OCI-LY1 (cell line): ENCODE data around the gene SASH3.

Source experiments
- EZH2 ChIP-seq: fragments of 200-600 bp; sonication (generic), shearing (Covaris generic); IDR thresholded peaks from 2 replicates; pipeline ENCODE4 v1.8.0; 2017; ENCODE audit warnings: borderline replicate concordance, mixed run types, mild to moderate bottlenecking, antibody characterized with exemption, low read length, moderate library complexity, mixed read lengths
- TF ChIP-seq, protein P1 (sequence below): fragments of 200-600 bp; sonication (generic), shearing (Covaris generic); IDR thresholded peaks from 2 replicates; pipeline ENCODE4 v1.5.1; 2017; ENCODE audit warnings: mild to moderate bottlenecking, antibody characterized with exemption, low read length, moderate library complexity, mixed read lengths

DNA sequence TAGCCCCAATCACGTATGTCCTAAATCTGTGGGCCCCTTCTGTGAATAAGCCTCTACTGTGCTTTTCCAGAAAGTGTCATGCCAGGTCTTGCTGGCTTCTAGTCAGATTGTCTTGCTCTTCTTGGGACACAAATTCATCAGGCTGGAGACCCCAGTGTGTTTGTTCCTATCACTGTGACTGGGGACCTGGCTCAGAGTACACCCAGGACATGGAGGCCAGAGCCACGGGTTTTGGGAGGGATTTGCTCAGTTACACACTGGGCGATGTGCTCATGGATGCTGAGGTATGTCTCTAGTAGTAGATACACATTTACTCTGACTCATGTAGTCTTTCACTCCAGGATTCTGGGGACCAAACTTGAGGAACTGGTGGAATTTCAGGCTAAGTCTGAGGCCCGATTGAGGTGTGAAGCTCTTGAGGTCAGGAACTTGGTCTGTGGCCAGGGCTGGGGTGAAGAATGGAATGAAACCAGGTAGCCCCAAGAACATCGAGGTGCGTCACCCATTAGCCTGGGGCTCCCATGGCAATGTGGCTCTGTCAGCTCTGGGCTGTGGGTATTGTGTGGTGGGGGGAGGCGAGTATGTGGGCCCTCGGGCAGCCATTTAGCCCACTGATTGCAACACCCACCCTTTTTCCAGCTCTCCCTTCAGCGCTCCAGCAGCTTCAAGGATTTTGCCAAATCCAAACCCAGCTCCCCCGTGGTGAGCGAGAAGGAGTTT, 7.7 kb downstream of the SASH3 start:
- TF ChIP-seq, protein P1, sequence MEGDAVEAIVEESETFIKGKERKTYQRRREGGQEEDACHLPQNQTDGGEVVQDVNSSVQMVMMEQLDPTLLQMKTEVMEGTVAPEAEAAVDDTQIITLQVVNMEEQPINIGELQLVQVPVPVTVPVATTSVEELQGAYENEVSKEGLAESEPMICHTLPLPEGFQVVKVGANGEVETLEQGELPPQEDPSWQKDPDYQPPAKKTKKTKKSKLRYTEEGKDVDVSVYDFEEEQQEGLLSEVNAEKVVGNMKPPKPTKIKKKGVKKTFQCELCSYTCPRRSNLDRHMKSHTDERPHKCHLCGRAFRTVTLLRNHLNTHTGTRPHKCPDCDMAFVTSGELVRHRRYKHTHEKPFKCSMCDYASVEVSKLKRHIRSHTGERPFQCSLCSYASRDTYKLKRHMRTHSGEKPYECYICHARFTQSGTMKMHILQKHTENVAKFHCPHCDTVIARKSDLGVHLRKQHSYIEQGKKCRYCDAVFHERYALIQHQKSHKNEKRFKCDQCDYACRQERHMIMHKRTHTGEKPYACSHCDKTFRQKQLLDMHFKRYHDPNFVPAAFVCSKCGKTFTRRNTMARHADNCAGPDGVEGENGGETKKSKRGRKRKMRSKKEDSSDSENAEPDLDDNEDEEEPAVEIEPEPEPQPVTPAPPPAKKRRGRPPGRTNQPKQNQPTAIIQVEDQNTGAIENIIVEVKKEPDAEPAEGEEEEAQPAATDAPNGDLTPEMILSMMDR = no peak
- no peak for TF ChIP-seq EZH2
